SK-N-SH (cell line): ENCODE results near the gene AP2S1. TPM values are rescaled to one million over a fixed set of nuclear protein-coding genes. Genes with fewer than 3 reads are reported as not detected.
"Not testable (repeated sequence)": the region's sequence is repeated elsewhere in the genome, so short reads cannot be mapped to it uniquely, and the experiment has no call there.

Source experiments
- CTCF ChIA-PET: fragments of 300-600, 350-600 bp; formaldehyde crosslinking; extraction: SDS; loops from one replicate; lab custom pipeline; 2021; lab: Yijun Ruan, JAX
- POLR2A ChIA-PET: fragments of 350-600 bp; sonication (Branson Sonifier 250); formaldehyde crosslinking; extraction: SDS; loops from one replicate; lab custom pipeline; 2020; ENCODE audit warnings: antibody characterized with exemption, inconsistent platforms; lab: Yijun Ruan, JAX
- DNase-seq: peaks from one replicate; pipeline ENCODE4 v3.0.0; 2012
- H2AFZ ChIP-seq: fragments of 200-600 bp; sonication (generic); 2 replicates; pipeline ENCODE4 v1.8.1; 2016; ENCODE audit warnings: antibody characterized with exemption, mild to moderate bottlenecking, low read depth
- H3F3A ChIP-seq: fragments of 200-600 bp; sonication (generic); replicated peaks from 2 replicates; pipeline ENCODE3; 2016; ENCODE audit warnings: antibody characterized with exemption, mild to moderate bottlenecking; ENCODE audit not compliant: insufficient read depth
- H3K27ac ChIP-seq, 2 experiments: fragments of 200-500 bp in 1 of 2; fragments of 200-600 bp in 1 of 2; sonication (Bioruptor generic) in 1 of 2; sonication (generic), shearing (Covaris generic) in 1 of 2; 2 replicates each; pipeline versions ENCODE4 v1.5.1 to v1.6.1; 2014 to 2016; ENCODE audit warnings: low read depth in 2 of 2, inconsistent platforms in 1 of 2, low read length in 1 of 2, mild to moderate bottlenecking in 1 of 2, mixed read lengths in 1 of 2
- H3K27me3 ChIP-seq: fragments of 200-600 bp; sonication (generic), shearing (Covaris generic); 2 replicates; pipeline ENCODE4 v1.6.1; 2016; ENCODE audit warnings: mixed run types; ENCODE audit not compliant: insufficient read depth
- H3K36me3 ChIP-seq, 2 experiments: fragments of 200-500 bp in 1 of 2; fragments of 200-600 bp in 1 of 2; sonication (Bioruptor generic) in 1 of 2; sonication (generic) in 1 of 2; replicated peaks in 1 of 2; 2 replicates each; pipeline versions ENCODE3 to v1.5.1; 2014 to 2016; ENCODE audit warnings: low read length in 1 of 2, mild to moderate bottlenecking in 1 of 2; ENCODE audit not compliant: insufficient read depth in 2 of 2, control insufficient read depth in 1 of 2
- H3K4me1 ChIP-seq, 2 experiments: fragments of 200-500 bp in 1 of 2; fragments of 200-600 bp in 1 of 2; sonication (Bioruptor generic) in 1 of 2; sonication (generic), shearing (Covaris generic) in 1 of 2; 2 replicates each; pipeline versions ENCODE4 v1.5.1 to v1.6.1; 2014 to 2016; ENCODE audit warnings: low read depth in 1 of 2, low read length in 1 of 2, mixed run types in 1 of 2; ENCODE audit not compliant: insufficient read depth in 2 of 2, control insufficient read depth in 1 of 2
- H3K4me2 ChIP-seq: fragments of 200-600 bp; sonication (generic), shearing (Covaris generic); 2 replicates; pipeline ENCODE4 v1.6.1; 2017; ENCODE audit warnings: mixed run types
- H3K4me3 ChIP-seq, 2 experiments: fragments of 200-500 bp in 1 of 2; fragments of 200-600 bp in 1 of 2; sonication (Bioruptor generic) in 1 of 2; sonication (generic), shearing (Covaris generic) in 1 of 2; 2 replicates each; pipeline versions ENCODE4 v1.5.1 to v1.8.1; 2014 to 2016; ENCODE audit warnings: low read depth in 2 of 2, inconsistent platforms in 1 of 2, low read length in 1 of 2, mild to moderate bottlenecking in 1 of 2, mixed read lengths in 1 of 2, moderate library complexity in 1 of 2
- H3K79me2 ChIP-seq: fragments of 200-600 bp; sonication (generic); 2 replicates; pipeline ENCODE4 v1.8.1; 2017; ENCODE audit warnings: mild to moderate bottlenecking; ENCODE audit not compliant: insufficient read depth
- H3K9ac ChIP-seq: fragments of 200-600 bp; sonication (generic); 2 replicates; pipeline ENCODE4 v1.6.1; 2017; ENCODE audit warnings: mixed run types
- H3K9me2 ChIP-seq: fragments of 200-600 bp; sonication (generic); 2 replicates; pipeline ENCODE4 v1.6.1; 2017; ENCODE audit warnings: mixed run types
- H3K9me3 ChIP-seq: fragments of 200-600 bp; sonication (generic); 2 replicates; pipeline ENCODE4 v1.6.1; 2017; ENCODE audit warnings: mixed run types, mild to moderate bottlenecking, moderate library complexity
- H4K20me1 ChIP-seq: fragments of 200-600 bp; sonication (generic); 2 replicates; pipeline ENCODE4 v1.6.1; 2017; ENCODE audit warnings: mild to moderate bottlenecking, mixed run types; ENCODE audit not compliant: insufficient read depth
- CHD2 ChIP-seq: fragments of 150-350 bp; IDR thresholded peaks from 2 replicates; pipeline ENCODE4 v1.6.1; 2018; ENCODE audit warnings: low read length; ENCODE audit not compliant: partially characterized antibody
- ELF1 ChIP-seq: IDR thresholded peaks from 2 replicates; pipeline ENCODE4 v1.4.0; 2012
- EP300 ChIP-seq, 2 experiments: IDR thresholded peaks; 2 replicates each; pipeline versions ENCODE4 v1.4.0 to v1.6.1; 2012; ENCODE audit warnings: borderline replicate concordance in 1 of 2, low read depth in 1 of 2, low read length in 1 of 2
- EZH2phosphoT487 ChIP-seq: fragments of 200-600 bp; sonication (generic); IDR thresholded peaks from 2 replicates; pipeline ENCODE4 v1.6.1; 2017; ENCODE audit warnings: low read depth, mixed run types, mild to moderate bottlenecking, antibody characterized with exemption, moderate library complexity, borderline replicate concordance
- FOSL2 ChIP-seq: IDR thresholded peaks from 2 replicates; pipeline ENCODE4 v1.4.0; 2012; ENCODE audit warnings: low read depth, mild to moderate bottlenecking, moderate library complexity, borderline replicate concordance
- GABPA ChIP-seq: IDR thresholded peaks from 2 replicates; pipeline ENCODE4 v1.4.0; 2012; ENCODE audit warnings: low read depth, mild to moderate bottlenecking
- NFIC ChIP-seq: IDR thresholded peaks from 2 replicates; pipeline ENCODE4 v1.4.0; 2012; ENCODE audit warnings: borderline replicate concordance
- RAD21 ChIP-seq: IDR thresholded peaks from 2 replicates; pipeline ENCODE4 v1.6.1; 2012; ENCODE audit warnings: mild to moderate bottlenecking, low read length
- RFX5 ChIP-seq: IDR thresholded peaks from 2 replicates; pipeline ENCODE4 v1.6.1; 2012; ENCODE audit warnings: mild to moderate bottlenecking, improper control_type of control experiment, low read length
- SIN3A ChIP-seq: IDR thresholded peaks from 2 replicates; pipeline ENCODE4 v1.6.1; 2012; ENCODE audit warnings: low read depth, mild to moderate bottlenecking, low read length, moderate library complexity, borderline replicate concordance
- SMC3 ChIP-seq: IDR thresholded peaks from 2 replicates; pipeline ENCODE4 v1.6.1; 2012; ENCODE audit warnings: low read depth, low read length, improper control_type of control experiment
- YY1 ChIP-seq: IDR thresholded peaks from 2 replicates; pipeline ENCODE4 v1.4.0; 2012; ENCODE audit warnings: low read depth, mild to moderate bottlenecking
- WGBS: methylation state at CpG from one replicate; pipeline ENCODE4 v1.1.6; 2017; ENCODE audit warnings: low lambda C conversion rate; 5-methylcytosine and 5-hydroxymethylcytosine counted together
- polyA plus RNA-seq, 3 experiments: library from polyadenylated mRNA; depleted of rRNA; stranded (reverse); fragments of >200 nt; gene quantifications; 2 replicates each; pipeline ENCODE4 v1.2.3, GENCODE V29; 2012
- TF ChIP-seq, protein P1 (sequence below): IDR thresholded peaks from 2 replicates; pipeline ENCODE4 v1.6.1; 2012; ENCODE audit warnings: mild to moderate bottlenecking, low read depth, low read length, moderate library complexity
- TF ChIP-seq, protein P2 (sequence below): fragments of 200-600 bp; sonication (generic); IDR thresholded peaks from 2 replicates; pipeline ENCODE4 v1.6.1; 2017; ENCODE audit warnings: antibody characterized with exemption, mild to moderate bottlenecking, moderate library complexity
- TF ChIP-seq, protein P3 (sequence below): fragments of 150-350 bp; IDR thresholded peaks from 2 replicates; pipeline ENCODE4 v1.6.1; 2016; ENCODE audit warnings: mild to moderate bottlenecking, low read depth, low read length

The AP2S1 gene
- polyA plus RNA-seq, 1 of the 3 experiments (the other 2 are of a cell fraction), result 565 TPM

DNA sequence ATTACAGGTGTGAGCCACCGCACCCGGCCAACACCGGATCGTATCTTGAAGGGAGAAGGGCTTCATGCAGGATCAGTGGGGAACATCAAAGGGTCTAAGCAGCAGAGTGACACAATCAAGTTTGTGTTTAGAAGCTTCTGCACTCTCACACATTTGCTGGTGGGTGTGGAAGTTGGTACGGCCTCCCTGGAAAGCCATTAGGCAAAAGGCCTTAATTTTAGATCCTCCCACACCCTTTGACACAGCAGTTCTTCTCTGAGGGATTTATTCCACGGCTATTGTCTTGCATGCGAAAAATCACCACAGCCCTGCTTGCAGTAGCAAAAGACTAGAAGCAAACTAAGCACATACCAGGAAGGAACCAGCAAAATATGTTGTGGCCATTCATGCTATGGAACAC is 44.0 kb downstream of the AP2S1 start (continued):
- TF ChIP-seq RAD21, result no peak
- no peak for TF ChIP-seq ELF1
- no peak for TF ChIP-seq FOSL2
- TF ChIP-seq YY1, result no peak
- TF ChIP-seq SIN3A, result no peak

DNA sequence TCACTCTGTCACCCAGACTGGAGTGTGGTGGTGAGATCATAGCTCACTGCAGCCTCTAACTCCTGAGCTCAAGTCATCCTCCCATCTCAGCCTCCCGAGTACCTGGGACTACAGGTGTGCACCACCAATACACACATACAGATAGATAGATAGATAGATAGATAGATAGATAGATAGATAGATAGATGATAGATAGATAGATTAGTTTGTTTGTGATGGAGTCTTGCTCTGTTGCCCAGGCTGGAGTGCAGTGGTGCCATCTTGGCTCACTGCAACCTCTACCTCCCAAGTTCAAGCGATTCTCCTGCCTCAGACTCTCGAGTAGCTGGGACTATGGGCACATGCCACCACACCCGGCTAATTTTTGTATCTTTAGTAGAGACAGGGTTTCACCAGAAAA is 46.2 kb downstream of the AP2S1 start:
- H3K9ac ChIP-seq, H3K4me1 ChIP-seq, H4K20me1 ChIP-seq, H3K4me3 ChIP-seq, DNase-seq, H3K4me2 ChIP-seq, H3K9me2 ChIP-seq, H3K36me3 ChIP-seq, H3F3A ChIP-seq, H3K27me3 ChIP-seq, H2AFZ ChIP-seq, H3K9me3 ChIP-seq, H3K27ac ChIP-seq, POLR2A ChIA-PET, H3K79me2 ChIP-seq: not testable (repeated sequence)
- 87% methylated on average over 4 of the region's 4 CpGs for WGBS
- CTCF ChIA-PET, result interaction anchor here (0.8 kb wide), 1 partner anchor 186 kb away, joined by 3 read pairs; no protein-coding TSS in a partner anchor

- H3K9ac ChIP-seq, result no peak overlapping the region
- POLR2A ChIA-PET, result no interaction called here
- H3K4me3 ChIP-seq, result no peak overlapping the region
- H3K4me1 ChIP-seq, result no peaks in the 10 kb centered on the region
- no peaks in the 10 kb centered on the region for H3K79me2 ChIP-seq
- no peaks in the 10 kb centered on the region for H3K9me3 ChIP-seq
- CTCF ChIA-PET, result no interaction called here
- H3K9me2 ChIP-seq, result no peaks in the 10 kb centered on the region
- no peaks in the 10 kb centered on the region for H4K20me1 ChIP-seq
- no peak overlapping the region for H3K4me2 ChIP-seq
- no peak overlapping the region for H3K27ac ChIP-seq
- no peaks in the 10 kb centered on the region for H3F3A ChIP-seq
- no peak overlapping the region for H2AFZ ChIP-seq
- no peak for DNase-seq
- no peak for TF ChIP-seq CHD2
- no peak for TF ChIP-seq SMC3
- no peaks in the 10 kb centered on the region for H3K27me3 ChIP-seq
- 78% methylated on average over 2 of the region's 2 CpGs for WGBS
- H3K36me3 ChIP-seq, result no peaks in the 10 kb centered on the region
These were observed 47.1 kb downstream of the AP2S1 start for GRCh38 chr19:46803555-46803954.

DNA sequence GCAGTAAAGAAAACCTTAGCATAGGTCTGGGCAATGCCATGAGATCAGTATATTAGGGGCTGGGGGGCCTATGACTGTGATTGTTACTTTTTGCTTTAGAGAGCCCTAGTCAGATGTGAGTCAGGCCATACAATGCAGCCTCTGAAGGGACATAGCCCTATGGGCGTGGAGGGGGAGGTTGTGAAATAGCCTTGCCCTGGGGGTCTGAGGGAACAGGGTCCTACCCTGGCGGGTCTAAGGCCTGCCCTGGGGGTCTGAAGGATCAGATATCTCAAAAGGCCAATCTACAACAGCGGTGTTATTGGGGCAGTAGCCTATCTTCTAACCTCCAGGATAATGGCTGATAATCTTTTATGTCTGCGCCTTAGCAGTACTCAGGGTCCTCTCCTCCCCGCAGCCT is 48.5 kb downstream of the AP2S1 start:
- H3K36me3 ChIP-seq, result no peaks in the 10 kb centered on the region
- H3K9me3 ChIP-seq, result no peaks in the 10 kb centered on the region
- peak; percentile 2 for DNase-seq
- H4K20me1 ChIP-seq, result no peaks in the 10 kb centered on the region
- no peaks in the 10 kb centered on the region for H3K79me2 ChIP-seq
- H3K4me3 ChIP-seq, result no peak overlapping the region
- no peak overlapping the region for H2AFZ ChIP-seq
- no peaks in the 10 kb centered on the region for H3K9me2 ChIP-seq
- H3F3A ChIP-seq, result no peaks in the 10 kb centered on the region
- no peak overlapping the region for H3K4me2 ChIP-seq
- WGBS, result 92% methylated on average over 5 of the region's 5 CpGs
- no peaks in the 10 kb centered on the region for H3K27me3 ChIP-seq
- H3K4me1 ChIP-seq, result no peaks in the 10 kb centered on the region
- POLR2A ChIA-PET, result no interaction called here
- no peak overlapping the region for H3K27ac ChIP-seq
- CTCF ChIA-PET, result no interaction called here
- no peak overlapping the region for H3K9ac ChIP-seq
- TF ChIP-seq FOSL2, result no peak
- TF ChIP-seq RFX5, result no peak
- no peak for TF ChIP-seq NFIC
- TF ChIP-seq, protein P1, sequence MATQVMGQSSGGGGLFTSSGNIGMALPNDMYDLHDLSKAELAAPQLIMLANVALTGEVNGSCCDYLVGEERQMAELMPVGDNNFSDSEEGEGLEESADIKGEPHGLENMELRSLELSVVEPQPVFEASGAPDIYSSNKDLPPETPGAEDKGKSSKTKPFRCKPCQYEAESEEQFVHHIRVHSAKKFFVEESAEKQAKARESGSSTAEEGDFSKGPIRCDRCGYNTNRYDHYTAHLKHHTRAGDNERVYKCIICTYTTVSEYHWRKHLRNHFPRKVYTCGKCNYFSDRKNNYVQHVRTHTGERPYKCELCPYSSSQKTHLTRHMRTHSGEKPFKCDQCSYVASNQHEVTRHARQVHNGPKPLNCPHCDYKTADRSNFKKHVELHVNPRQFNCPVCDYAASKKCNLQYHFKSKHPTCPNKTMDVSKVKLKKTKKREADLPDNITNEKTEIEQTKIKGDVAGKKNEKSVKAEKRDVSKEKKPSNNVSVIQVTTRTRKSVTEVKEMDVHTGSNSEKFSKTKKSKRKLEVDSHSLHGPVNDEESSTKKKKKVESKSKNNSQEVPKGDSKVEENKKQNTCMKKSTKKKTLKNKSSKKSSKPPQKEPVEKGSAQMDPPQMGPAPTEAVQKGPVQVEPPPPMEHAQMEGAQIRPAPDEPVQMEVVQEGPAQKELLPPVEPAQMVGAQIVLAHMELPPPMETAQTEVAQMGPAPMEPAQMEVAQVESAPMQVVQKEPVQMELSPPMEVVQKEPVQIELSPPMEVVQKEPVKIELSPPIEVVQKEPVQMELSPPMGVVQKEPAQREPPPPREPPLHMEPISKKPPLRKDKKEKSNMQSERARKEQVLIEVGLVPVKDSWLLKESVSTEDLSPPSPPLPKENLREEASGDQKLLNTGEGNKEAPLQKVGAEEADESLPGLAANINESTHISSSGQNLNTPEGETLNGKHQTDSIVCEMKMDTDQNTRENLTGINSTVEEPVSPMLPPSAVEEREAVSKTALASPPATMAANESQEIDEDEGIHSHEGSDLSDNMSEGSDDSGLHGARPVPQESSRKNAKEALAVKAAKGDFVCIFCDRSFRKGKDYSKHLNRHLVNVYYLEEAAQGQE, result no peak
- TF ChIP-seq, protein P2, sequence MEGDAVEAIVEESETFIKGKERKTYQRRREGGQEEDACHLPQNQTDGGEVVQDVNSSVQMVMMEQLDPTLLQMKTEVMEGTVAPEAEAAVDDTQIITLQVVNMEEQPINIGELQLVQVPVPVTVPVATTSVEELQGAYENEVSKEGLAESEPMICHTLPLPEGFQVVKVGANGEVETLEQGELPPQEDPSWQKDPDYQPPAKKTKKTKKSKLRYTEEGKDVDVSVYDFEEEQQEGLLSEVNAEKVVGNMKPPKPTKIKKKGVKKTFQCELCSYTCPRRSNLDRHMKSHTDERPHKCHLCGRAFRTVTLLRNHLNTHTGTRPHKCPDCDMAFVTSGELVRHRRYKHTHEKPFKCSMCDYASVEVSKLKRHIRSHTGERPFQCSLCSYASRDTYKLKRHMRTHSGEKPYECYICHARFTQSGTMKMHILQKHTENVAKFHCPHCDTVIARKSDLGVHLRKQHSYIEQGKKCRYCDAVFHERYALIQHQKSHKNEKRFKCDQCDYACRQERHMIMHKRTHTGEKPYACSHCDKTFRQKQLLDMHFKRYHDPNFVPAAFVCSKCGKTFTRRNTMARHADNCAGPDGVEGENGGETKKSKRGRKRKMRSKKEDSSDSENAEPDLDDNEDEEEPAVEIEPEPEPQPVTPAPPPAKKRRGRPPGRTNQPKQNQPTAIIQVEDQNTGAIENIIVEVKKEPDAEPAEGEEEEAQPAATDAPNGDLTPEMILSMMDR, result no peak
- TF ChIP-seq, protein P3, sequence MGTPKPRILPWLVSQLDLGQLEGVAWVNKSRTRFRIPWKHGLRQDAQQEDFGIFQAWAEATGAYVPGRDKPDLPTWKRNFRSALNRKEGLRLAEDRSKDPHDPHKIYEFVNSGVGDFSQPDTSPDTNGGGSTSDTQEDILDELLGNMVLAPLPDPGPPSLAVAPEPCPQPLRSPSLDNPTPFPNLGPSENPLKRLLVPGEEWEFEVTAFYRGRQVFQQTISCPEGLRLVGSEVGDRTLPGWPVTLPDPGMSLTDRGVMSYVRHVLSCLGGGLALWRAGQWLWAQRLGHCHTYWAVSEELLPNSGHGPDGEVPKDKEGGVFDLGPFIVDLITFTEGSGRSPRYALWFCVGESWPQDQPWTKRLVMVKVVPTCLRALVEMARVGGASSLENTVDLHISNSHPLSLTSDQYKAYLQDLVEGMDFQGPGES, result no peak
- no peak for TF ChIP-seq CHD2
- TF ChIP-seq EZH2phosphoT487, result no peak
- TF ChIP-seq EP300 (IDR thresholded peaks at IDR 0.05; ENCODE audit: borderline replicate concordance in 1 of 2, low read depth in 1 of 2, low read length in 1 of 2), result no peak
- no peak for TF ChIP-seq GABPA
